ENCODE results near the gene C1orf141. TPM values are rescaled to one million over a fixed set of nuclear protein-coding genes. Genes with fewer than 3 reads are reported as not detected.

C1orf141 gene
- total and polyA plus RNA-seq, 9 of the 15 experiments (the other 6 are each of a cell fraction or from before 2014, with no cell fraction given), result not detected

DNA sequence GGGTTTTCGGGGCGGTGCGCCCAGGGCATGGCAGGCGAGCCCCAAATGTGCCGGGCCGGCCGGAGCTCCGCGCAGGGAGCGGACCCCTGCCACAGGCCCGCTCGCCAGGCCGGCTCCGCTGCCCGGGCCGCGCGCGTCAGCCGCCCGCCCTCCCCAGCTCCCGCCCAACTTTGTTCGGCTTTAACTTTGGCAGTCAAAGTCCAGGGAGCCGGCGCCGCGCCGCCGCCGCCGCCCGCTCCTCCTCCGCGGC, 81.3 kb downstream of the C1orf141 start:
- POLR2A ChIA-PET, result interaction anchor here (0.7 to 1.6 kb wide), 5 partner anchors 14 to 29 kb away, joined by 3 to 4 read pairs (median 3); no protein-coding TSS in a partner anchor
- Histone ChIP-seq H3K4me2 (ENCODE audit: insufficient read depth, low read length) (peak overlapping the region; percentile 85), H3K79me2 (ENCODE audit: control insufficient read depth, insufficient read depth, low read length) (peaks cover 26% of the 10 kb centered on the region), H3K27me3 (ENCODE audit: control insufficient read depth in 2 of 2, insufficient read depth in 2 of 2, low read length in 2 of 2) (no peaks in the 10 kb centered on the region), H2AFZ (ENCODE audit: low read depth, low read length) (peak overlapping the region; percentile 98), H3K36me3 (ENCODE audit: control insufficient read depth, insufficient read depth, low read length) (peaks cover 27% of the 10 kb centered on the region), H3K4me1 (replicated peaks in 1 of 2; ENCODE audit: control insufficient read depth in 2 of 2, insufficient read depth in 2 of 2, low read length in 2 of 2) (peaks cover 5 to 15% of the 10 kb centered on the region in 2 experiments; a peak in 3 of 5 replicates), H3K27ac (ENCODE audit: extremely low read depth, low read depth, low read length) (peak overlapping the region; percentile 79), H3K9me3 (replicated peaks; ENCODE audit: control insufficient read depth, insufficient read depth, low read depth, low read length) (no peaks in the 10 kb centered on the region), H3K9ac (ENCODE audit: insufficient read depth in 1 of 2, low read depth in 2 of 2, low read length in 2 of 2) (peak overlapping the region; percentile 83 to 97), H3K9me1 (ENCODE audit: control insufficient read depth, insufficient read depth, low read length) (no peaks in the 10 kb centered on the region), H4K20me1 (replicated peaks; ENCODE audit: control insufficient read depth, insufficient read depth, low read length) (no peaks in the 10 kb centered on the region), H3K4me3 (peak overlapping the region; percentile 71)
- peak; percentile 59 to 73 (median 68) for DNase-seq (ENCODE audit: extremely low read depth in 1 of 4, low spot score in 3 of 4)
- no TSS peak for BruUV-seq (replicated peaks)
- ATAC-seq, result peak; percentile 79
- WGBS (ENCODE audit: insufficient coverage, low coverage, missing lambda C conversion rate), result 1% methylated on average over 26 of the region's 34 CpGs
- CTCF ChIA-PET (ENCODE audit: low intra/inter-chr PET ratio), result no interaction called here
- intact Hi-C loops (cut with micrococcal nuclease), result loop anchor here (5.0 kb wide), 3 partner anchors 56 to 154 kb away; no protein-coding TSS in a partner anchor
- no peak for FAIRE-seq
- in situ Hi-C loops (cut with MboI), result no loop called here
- TF ChIP-seq ZKSCAN3 (CRISPR knock-in tag; IDR thresholded peaks at IDR 0.05) (no peak), GTF2F1 (IDR thresholded peaks at IDR 0.05; ENCODE audit: low read depth, low read length) (no peak), ZSCAN32 (CRISPR knock-in tag; IDR thresholded peaks at IDR 0.05) (no peak), TAL1 (IDR thresholded peaks at IDR 0.05) (no peak), CBX5 (IDR thresholded peaks at IDR 0.05; ENCODE audit: borderline replicate concordance, low read depth) (no peak), ZNF184 (CRISPR knock-in tag; IDR thresholded peaks at IDR 0.05) (no peak)
- TF ChIP-seq, protein P1, sequence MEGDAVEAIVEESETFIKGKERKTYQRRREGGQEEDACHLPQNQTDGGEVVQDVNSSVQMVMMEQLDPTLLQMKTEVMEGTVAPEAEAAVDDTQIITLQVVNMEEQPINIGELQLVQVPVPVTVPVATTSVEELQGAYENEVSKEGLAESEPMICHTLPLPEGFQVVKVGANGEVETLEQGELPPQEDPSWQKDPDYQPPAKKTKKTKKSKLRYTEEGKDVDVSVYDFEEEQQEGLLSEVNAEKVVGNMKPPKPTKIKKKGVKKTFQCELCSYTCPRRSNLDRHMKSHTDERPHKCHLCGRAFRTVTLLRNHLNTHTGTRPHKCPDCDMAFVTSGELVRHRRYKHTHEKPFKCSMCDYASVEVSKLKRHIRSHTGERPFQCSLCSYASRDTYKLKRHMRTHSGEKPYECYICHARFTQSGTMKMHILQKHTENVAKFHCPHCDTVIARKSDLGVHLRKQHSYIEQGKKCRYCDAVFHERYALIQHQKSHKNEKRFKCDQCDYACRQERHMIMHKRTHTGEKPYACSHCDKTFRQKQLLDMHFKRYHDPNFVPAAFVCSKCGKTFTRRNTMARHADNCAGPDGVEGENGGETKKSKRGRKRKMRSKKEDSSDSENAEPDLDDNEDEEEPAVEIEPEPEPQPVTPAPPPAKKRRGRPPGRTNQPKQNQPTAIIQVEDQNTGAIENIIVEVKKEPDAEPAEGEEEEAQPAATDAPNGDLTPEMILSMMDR (IDR thresholded peaks at IDR 0.05 in 2 of 3, conservative IDR thresholded peaks at IDR 0.05 in 1 of 3; ENCODE audit: insufficient read depth in 2 of 3, low read depth in 1 of 3, low read length in 3 of 3), result no peak
- TF ChIP-seq, protein P2, sequence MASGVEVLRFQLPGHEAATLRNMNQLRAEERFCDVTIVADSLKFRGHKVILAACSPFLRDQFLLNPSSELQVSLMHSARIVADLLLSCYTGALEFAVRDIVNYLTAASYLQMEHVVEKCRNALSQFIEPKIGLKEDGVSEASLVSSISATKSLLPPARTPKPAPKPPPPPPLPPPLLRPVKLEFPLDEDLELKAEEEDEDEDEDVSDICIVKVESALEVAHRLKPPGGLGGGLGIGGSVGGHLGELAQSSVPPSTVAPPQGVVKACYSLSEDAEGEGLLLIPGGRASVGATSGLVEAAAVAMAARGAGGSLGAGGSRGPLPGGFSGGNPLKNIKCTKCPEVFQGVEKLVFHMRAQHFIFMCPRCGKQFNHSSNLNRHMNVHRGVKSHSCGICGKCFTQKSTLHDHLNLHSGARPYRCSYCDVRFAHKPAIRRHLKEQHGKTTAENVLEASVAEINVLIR (CRISPR knock-in tag; IDR thresholded peaks at IDR 0.05), result no peak
- TF ChIP-seq, protein P3, sequence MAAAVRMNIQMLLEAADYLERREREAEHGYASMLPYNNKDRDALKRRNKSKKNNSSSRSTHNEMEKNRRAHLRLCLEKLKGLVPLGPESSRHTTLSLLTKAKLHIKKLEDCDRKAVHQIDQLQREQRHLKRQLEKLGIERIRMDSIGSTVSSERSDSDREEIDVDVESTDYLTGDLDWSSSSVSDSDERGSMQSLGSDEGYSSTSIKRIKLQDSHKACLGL (CRISPR knock-in tag; IDR thresholded peaks at IDR 0.05; ENCODE audit: borderline replicate concordance, poor library complexity, severe bottlenecking), result no peak
- TF ChIP-seq, protein P4, sequence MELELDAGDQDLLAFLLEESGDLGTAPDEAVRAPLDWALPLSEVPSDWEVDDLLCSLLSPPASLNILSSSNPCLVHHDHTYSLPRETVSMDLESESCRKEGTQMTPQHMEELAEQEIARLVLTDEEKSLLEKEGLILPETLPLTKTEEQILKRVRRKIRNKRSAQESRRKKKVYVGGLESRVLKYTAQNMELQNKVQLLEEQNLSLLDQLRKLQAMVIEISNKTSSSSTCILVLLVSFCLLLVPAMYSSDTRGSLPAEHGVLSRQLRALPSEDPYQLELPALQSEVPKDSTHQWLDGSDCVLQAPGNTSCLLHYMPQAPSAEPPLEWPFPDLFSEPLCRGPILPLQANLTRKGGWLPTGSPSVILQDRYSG (tag; conservative IDR thresholded peaks at IDR 0.05; ENCODE audit: low read depth), result no peak
- TF ChIP-seq, protein P5, sequence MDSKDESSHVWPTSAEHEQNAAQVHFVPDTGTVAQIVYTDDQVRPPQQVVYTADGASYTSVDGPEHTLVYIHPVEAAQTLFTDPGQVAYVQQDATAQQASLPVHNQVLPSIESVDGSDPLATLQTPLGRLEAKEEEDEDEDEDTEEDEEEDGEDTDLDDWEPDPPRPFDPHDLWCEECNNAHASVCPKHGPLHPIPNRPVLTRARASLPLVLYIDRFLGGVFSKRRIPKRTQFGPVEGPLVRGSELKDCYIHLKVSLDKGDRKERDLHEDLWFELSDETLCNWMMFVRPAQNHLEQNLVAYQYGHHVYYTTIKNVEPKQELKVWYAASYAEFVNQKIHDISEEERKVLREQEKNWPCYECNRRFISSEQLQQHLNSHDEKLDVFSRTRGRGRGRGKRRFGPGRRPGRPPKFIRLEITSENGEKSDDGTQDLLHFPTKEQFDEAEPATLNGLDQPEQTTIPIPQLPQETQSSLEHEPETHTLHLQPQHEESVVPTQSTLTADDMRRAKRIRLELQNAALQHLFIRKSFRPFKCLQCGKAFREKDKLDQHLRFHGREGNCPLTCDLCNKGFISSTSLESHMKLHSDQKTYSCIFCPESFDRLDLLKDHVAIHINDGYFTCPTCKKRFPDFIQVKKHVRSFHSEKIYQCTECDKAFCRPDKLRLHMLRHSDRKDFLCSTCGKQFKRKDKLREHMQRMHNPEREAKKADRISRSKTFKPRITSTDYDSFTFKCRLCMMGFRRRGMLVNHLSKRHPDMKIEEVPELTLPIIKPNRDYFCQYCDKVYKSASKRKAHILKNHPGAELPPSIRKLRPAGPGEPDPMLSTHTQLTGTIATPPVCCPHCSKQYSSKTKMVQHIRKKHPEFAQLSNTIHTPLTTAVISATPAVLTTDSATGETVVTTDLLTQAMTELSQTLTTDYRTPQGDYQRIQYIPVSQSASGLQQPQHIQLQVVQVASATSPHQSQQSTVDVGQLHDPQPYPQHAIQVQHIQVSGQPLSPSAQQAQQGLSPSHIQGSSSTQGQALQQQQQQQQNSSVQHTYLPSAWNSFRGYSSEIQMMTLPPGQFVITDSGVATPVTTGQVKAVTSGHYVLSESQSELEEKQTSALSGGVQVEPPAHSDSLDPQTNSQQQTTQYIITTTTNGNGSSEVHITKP (IDR thresholded peaks at IDR 0.05; ENCODE audit: partially characterized antibody), result no peak
- TF ChIP-seq, protein P6, sequence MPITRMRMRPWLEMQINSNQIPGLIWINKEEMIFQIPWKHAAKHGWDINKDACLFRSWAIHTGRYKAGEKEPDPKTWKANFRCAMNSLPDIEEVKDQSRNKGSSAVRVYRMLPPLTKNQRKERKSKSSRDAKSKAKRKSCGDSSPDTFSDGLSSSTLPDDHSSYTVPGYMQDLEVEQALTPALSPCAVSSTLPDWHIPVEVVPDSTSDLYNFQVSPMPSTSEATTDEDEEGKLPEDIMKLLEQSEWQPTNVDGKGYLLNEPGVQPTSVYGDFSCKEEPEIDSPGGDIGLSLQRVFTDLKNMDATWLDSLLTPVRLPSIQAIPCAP (CRISPR knock-in tag; IDR thresholded peaks at IDR 0.05; ENCODE audit: borderline replicate concordance), result no peak
